Thyroid gland (tissue), 4 donors: ENCODE measurements around the gene S1PR5.

ENCODE experiments used
- POLR2A ChIP-seq, 2 donors: fragments of 450-650 bp; IDR thresholded peaks; one replicate each; pipeline ENCODE4 v1.6.1; 2017; ENCODE audit warnings: antibody characterized with exemption in 2 of 2, mild to moderate bottlenecking in 2 of 2, moderate library complexity in 1 of 2
- TF ChIP-seq, protein P1 (sequence below), 6 experiments: fragments of 200-600 bp in 3 of 6; fragments of 450-650 bp in 3 of 6; sonication (generic) in 3 of 6; IDR thresholded peaks; one replicate each; pipeline ENCODE4 v1.5.1; 2016 to 2019; ENCODE audit warnings: antibody characterized with exemption in 6 of 6, mild to moderate bottlenecking in 2 of 6, inconsistent platforms in 1 of 6, moderate library complexity in 1 of 6

DNA sequence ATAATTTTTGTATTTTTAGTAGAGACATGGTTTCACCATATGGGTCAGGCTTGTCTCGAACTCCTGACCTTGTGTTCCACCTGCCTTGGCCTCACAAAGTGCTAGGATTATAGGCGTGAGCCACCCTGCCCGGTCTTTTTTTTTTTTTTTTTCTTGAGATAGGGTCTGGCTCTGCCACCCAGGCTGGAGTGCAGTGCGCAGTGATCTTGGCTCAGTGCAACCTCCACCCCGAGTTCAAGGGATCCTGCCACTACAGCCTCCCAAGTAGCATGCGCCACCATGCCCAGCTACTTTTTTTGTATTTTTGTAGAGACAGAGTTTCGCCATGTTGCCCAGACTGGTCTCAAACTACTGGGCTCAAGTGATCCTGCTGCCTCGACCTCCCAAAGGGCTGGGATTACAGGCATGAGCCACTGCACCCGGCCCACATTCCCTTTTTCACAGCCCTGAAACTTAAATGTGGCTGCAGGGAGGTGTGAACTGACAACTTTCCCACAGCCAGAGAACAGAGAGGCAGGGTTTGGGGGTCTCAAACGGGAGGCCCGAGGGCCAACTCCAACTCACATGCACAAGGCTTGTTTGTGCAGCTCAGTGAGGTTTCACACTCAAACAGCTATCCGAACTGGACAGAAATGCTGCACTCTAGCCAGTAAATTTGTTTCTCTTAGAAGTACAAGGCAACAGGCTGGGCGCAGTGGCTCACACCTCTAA, 4.4 kb upstream of the S1PR5 start:
- TF ChIP-seq, protein P1, sequence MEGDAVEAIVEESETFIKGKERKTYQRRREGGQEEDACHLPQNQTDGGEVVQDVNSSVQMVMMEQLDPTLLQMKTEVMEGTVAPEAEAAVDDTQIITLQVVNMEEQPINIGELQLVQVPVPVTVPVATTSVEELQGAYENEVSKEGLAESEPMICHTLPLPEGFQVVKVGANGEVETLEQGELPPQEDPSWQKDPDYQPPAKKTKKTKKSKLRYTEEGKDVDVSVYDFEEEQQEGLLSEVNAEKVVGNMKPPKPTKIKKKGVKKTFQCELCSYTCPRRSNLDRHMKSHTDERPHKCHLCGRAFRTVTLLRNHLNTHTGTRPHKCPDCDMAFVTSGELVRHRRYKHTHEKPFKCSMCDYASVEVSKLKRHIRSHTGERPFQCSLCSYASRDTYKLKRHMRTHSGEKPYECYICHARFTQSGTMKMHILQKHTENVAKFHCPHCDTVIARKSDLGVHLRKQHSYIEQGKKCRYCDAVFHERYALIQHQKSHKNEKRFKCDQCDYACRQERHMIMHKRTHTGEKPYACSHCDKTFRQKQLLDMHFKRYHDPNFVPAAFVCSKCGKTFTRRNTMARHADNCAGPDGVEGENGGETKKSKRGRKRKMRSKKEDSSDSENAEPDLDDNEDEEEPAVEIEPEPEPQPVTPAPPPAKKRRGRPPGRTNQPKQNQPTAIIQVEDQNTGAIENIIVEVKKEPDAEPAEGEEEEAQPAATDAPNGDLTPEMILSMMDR (IDR thresholded peaks at IDR 0.05), result no peak
- no peak for TF ChIP-seq POLR2A (IDR thresholded peaks at IDR 0.05)
